GM12872 (cell line): Measurements from ENCODE around the gene ZDHHC4.

ENCODE experiments used
- TF ChIP-seq, protein P1 (sequence below): IDR thresholded peaks from 3 replicates; pipeline ENCODE4 v1.5.1; 2011; ENCODE audit warnings: low read depth, mild to moderate bottlenecking, low read length, moderate library complexity; ENCODE audit not compliant: insufficient read depth

The ZDHHC4 gene

GRCh38 chr7:6577369-6578113 is at the start of gene ZDHHC4:
ZDHHC4 (plus strand) TSS chr7:6577454; CDS start chr7:6580562, 3,108 bp downstream.
- TF ChIP-seq, protein P1, sequence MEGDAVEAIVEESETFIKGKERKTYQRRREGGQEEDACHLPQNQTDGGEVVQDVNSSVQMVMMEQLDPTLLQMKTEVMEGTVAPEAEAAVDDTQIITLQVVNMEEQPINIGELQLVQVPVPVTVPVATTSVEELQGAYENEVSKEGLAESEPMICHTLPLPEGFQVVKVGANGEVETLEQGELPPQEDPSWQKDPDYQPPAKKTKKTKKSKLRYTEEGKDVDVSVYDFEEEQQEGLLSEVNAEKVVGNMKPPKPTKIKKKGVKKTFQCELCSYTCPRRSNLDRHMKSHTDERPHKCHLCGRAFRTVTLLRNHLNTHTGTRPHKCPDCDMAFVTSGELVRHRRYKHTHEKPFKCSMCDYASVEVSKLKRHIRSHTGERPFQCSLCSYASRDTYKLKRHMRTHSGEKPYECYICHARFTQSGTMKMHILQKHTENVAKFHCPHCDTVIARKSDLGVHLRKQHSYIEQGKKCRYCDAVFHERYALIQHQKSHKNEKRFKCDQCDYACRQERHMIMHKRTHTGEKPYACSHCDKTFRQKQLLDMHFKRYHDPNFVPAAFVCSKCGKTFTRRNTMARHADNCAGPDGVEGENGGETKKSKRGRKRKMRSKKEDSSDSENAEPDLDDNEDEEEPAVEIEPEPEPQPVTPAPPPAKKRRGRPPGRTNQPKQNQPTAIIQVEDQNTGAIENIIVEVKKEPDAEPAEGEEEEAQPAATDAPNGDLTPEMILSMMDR, result no peak

DNA sequence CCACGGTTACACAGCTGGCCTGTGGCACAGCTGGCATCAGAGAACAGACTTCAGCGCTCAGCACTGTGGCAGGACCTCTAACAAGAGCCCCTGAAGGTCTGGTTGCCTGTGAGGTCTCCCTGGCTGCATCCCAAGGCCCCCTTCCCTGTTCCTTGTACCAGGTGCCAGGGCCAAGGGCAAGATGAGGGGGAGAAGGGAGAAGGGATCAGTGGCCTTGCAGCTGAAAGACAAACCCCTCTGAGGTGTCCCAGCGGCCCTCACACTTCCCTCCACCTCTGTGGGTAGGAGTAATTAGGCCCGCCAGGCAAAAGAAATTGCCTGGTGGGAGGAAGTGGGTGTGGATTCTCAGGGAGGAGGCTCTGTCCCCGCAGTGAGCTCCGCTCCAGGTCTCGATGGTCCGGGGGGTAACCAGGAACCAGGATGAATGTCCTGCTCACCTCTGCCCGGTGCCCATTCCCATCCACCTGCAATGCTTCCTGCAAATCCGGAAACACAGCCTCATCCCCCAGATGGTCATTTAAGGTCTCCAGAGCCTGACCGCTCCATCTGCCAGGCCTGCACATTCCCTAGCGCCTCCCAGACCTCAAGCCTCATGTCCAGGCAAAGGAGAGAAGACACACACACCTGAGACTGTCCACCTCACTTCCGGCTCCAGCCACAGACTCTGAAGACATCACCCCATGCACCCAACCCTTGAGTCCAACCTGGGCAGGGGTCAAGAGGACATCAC is 48.7 kb upstream of the ZDHHC4 start:
- TF ChIP-seq, protein P1, result no peak

DNA sequence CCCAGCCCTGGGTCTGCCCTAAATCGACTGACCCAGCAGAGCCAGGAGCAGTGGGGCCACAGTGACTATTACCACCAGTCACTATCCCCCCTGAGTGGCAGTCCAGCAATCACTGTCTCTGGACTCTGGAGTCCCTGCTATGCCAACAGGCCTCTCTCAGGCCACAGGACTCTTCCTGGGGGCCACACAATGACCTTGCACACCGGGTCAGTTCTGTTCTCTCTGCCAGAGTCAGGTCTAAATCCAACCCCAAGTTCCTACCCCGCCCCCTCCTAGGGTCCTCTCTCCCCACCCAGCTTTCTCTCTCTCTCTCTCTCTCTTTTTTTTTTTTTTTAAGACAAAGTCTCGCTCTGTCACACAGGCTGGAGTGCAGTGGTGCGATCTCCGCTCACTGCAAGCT is 47.6 kb upstream of the ZDHHC4 start:
- TF ChIP-seq, protein P1, result no peak

DNA sequence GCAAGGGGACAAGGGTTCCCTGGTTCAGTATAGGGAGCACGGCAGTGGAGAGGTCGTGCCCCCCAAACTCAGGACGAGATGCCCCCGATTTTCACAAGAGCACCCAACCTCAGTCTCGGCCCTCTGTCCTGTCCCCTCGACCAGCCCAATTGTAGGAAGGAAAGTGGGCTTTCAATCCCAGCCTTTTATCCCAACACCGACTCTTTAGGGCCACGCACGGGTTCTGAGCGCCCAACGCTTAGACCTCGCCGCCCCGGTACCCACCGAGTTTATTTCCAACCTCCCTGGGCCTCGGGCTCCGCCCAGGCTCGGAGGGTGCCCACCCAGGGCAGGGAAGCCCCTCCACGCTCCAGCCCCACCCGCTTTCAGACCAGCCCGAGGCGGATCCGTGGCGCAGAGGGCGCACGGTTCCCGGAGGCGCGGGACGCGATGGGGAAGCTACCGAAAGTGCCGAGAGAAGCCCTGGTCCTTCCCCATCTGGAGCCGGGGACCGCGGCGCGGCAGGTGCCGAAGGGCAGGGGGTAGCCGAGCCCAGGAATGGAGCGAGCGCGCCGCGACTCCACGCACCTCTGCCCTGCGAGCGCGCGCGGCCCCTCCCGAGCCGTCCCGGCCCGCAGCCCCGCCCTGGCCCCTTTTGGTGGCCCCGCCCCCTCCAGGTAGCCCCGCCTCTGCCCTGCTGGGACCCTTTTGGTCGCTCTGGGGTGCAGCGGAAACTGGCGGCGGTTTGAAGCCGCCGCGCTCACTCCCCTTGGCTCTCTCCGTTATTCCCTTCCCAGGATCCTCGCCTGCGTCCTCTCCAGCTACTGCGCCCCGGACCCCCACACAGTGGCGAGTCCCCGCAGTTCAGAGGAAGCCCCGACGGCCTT is 46.4 kb upstream of the ZDHHC4 start:
- TF ChIP-seq, protein P1, result no peak

DNA sequence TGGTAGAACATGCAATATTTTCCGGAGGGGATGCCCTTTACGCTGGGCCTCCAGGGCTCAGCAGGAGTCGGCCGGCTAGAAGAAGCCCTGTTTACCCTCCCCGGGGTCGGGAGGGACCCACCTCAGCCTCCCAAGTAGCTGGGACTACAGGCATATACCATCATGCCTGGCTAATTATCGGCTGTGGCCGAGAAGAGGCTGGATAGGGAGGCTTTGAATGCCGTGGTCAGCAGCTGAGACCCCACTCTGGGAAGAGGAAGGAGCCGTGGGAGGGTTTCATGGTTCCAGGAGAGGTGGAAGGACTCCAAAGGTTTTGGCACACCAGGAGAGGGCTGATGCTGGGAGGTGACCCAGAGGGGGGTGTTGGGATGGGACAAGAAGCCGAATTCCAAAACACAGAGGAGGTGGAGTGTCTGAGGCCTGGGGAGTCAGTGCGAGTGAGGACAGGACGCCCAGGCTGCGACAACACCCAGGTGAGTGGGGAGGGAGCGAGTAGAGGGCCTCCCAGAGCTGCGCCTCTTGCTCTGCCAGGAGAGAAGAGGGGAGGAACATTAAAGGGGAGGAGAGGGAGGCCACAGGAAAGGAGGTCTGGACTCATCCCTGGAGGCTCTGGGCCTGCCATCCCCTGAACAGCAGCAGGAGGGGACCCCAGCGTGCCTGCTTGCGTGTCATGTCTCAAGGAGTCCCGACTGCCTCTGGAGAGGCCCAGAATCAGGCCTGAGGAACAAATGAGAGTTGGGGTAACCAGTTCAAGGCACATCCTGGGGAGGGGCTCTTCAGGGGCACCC is 45.6 kb upstream of the ZDHHC4 start:
- TF ChIP-seq, protein P1, result no peak

GRCh38 chr7:6532516-6532915 is 44.7 kb upstream of the ZDHHC4 start:
- TF ChIP-seq, protein P1, result no peak
